ENCODE results near the gene RSBN1.
"Not testable (repeated sequence)": the region's sequence is repeated elsewhere in the genome, so short reads cannot be mapped to it uniquely, and the experiment has no call there.

RSBN1 gene

DNA sequence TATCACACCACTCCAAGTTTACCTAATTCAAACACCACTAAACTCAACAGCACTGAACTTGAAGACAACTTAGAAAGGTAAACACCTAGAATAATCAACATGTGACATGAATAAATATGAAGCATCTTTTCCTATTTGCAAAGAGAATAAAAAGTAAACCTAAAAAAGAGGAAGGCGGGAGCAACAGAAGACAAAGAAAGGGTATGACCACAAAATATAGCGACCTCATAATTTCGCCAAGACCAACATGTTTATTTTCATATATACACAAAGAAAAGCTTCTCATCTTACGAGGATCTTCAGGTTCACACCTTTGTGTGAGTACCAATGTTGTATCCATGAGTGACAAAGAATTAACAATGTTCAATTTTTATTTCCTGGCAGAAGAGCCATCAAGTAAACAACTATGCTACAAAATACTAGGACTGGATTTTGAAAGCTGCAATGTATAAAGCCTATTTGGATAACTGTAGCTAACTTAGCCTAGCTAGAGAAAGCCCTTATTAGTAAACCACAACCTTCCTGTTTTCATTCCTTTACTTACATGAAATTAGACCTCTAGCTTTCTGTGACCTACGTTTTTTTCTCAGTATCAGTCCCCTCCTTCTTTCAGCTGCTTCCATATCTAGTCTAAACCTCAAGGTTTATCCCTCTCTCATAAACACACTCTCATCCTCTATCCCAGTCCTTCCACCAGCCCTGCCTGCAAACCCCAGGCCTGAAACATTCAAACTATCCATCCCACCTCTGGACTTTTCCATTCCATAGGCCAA, 31.7 kb downstream of the RSBN1 start:
- peak; percentile 46 to 49 for DNase-seq

DNA sequence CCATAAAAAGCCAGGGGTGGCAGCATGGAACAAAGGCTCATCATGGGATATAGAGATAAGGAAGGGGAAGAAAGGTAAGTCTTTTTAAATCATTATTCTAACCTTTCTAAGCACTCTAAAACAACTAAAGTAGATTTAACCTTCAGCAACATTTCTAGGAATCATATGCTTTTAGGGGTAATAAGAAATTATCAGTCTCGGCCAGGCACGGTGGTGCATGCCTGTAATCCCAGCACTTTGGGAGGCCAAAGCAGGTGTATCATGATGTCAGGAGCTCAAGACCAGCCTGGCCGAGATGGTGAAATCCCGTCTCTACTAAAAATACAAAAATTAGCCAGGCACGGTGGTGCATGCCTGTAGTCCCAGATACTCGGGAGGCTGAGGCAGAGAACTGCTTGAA, 32.7 kb downstream of the RSBN1 start:
- DNase-seq = no peak

DNA sequence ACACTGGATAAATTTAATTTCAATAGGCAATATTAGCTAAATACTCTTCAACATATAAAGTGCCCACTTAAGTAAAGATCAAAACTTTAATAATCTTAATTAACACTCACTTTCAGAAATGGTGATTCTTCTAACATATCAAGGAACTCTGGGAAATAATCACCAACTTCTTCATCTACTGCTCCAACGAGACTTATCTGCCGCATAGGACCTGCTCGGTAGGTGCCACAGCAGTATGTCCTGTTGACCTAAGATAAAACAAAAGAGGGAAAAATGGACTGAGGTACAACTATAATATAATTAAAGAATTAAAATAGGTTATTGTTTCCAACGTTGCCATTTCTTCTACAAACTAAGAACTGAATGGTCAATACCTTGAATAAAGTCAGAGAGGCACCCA, 34.7 kb downstream of the RSBN1 start:
- DNase-seq = no peak

DNA sequence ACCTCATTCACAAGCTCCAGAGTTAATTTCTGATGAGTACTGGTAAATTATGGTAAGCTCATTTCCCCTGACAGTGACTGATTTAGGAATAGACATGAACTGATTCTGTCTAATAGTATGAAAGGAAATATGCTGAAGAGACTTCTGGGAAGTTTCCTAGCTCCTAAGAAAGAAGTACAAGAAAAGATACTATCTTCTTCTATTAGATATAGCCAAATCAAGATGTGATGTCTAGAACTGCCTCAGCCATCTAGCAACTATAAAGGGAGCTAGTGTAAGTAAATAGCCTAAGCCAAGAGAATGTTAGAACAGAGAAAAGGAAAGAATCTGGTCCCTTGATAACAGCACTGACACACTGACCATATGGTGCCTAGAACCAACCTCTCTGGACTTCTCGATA, 42.2 kb downstream of the RSBN1 start:
- DNase-seq = no peak

DNA sequence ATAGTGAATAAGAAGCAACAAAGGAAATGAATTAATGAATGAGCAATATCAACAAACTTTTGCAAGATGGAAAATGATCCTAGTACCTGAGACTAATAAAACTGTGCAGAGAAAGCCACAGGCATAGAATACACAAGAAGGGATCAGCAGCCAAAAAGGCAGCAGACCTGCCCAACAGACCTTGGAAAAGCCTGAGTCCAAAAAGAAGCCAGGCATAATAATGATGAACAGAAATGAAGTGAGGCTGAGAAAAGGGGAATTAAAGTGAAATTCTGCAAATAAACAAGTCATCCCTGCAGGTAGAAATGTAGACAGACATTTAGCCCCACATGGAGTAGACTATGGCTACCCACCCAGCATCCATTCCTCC, 42.7 kb downstream of the RSBN1 start:
- no peak for DNase-seq

DNA sequence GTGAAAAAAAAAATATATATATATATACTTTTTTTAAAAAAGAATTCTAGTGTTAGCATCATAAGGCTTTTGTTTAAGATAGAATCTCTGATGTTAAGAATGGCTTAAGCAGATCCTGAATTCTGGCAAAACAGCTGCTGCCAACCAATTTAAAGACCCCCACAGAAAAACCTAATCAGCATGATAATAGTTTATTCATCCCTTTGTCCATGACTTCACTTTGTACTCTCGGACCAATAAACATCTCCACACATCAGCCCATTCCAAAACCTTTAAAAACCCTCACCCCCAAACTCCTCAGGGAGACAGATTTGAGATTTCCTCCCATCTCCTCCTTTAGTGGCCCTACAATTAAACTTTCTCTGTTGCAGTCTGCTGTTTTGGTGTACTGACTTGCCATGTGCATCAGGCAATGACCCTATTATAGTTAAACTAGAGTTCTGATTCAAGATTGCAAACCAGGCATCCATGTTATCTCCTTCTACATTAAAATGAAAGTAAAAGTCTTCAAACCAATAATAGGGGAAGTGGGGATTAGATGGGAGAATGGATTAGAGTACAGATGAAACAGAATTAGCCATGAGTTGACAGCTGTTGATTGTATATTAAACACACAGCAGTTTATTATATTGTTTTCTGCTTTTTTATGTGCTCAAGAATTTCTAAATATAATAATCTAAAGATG, 43.2 kb downstream of the RSBN1 start:
- no peak for DNase-seq

DNA sequence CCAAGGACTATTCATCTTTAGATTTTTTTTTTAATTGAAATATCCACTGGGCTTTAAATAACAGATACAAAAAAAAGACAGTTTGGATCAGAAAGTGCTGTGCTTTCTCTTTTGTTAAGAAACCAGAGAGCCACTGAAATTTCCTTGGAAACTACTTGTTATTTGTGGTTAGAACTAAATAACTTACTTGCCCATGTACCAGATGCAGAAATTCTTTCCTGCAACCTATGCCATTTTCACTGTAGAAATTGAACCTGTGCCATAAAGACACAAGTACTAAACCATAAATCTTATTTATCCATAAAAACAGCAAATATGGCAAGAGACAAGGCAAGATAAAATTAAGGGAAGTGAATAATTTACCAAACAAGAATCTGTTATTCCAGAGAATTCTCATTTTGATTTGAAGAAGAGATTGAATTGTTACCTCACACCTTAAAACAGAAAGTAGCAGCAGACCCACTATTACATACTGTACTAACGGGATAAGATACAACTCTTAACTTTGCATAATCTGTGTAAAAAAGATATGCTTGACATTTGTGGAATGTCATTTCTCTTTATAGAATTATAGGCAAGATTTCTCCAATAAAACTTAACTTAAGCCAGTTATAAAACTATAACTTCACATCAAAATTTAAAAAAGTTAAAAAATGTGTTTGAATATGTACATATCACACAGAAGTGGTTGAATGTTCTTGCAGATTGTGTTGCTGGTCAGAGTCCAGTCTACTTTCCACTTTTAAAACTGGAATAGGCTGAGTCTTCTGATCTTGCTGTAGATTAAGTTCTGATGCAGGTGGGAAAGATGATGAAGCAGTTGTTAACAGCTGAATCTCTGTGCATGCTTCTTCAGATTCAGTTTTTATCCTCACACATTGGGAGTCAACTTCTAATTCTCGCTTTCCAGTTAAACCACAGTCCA, 46.7 kb downstream of the RSBN1 start:
- DNase-seq = no peak

DNA sequence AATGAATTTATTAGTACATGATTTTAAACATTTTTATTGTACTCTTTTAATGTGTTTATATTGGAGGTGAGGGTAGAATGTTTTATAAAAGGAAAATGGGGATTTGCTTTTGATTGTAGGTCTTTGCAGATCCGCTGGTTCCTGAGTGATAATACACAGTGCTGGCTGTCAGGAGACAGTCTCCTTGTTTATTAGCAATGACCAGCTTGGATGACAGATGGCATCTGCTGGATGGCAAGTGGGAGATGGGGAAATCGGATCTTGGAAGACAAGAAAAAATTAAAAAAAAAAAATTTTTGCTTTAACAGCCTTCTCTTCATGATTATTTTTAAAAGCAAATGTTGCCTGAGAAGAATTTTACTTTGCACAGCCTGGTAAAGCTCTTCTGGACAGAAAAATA, 48.6 kb downstream of the RSBN1 start:
- DNase-seq = no peak

DNA sequence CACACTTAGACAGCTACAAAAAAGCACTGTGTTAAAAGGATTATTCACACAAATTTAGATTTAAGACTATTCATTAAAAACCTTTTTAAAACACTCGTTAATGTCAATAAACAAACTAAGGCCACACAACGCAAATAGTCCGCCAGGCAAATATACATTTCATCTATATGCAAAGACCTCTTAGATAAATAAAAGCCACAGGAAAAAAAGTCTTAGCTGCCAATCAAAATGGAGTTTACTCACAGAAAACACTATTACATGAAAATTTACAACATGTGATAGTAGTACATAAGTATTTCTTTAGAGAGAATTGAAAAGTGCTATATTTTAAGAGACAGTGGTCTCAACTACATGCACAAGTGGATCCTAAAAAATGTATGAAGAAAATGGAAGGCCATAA, 50.3 kb downstream of the RSBN1 start:
- DNase-seq = peak; percentile 55 to 77

DNA sequence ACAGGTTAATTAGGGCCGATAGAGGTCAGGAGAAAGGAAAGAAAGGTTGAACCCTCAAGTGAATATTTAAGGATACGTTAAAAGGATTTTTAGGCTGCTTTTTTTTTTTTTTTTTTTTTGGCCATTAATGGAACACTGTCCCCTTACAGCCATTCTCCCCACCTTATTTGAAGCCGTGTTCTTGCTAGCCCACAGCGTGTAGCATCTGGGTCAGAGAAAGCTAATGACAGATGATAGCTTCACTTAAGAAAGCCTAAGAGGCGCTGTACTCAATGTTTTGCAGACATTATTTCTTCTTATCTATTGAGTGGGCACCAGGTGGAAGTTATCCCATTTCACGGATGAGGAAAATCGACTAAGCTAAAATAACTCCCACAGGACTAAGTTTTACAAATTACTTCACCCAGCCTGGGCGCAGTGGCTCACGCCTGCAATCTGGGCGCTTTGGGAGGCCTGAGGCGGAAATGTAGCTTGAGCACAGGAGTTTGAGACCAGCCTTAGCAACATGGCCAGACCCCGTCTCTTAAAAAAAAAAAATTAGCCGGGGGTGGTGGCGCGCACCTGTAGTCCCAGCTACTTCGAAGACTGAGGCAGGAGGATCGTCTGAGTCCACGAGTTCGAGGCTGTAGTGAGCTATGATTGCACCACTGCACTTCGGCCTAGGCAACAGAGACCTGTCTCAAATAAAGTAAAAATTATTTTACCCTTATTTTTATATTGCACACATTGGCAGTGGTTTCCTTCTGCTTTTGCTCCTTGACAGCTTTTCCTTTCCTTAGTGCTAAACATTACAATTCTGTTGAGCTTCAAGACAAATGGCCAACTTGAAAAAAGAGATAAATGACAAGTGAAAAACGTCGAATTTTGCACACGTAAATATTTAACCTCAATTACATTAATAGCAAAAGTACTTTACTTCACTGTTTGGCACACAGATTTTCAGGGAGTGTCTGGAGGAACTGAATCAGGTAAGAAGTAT, 51.9 kb downstream of the RSBN1 start:
- peak in 1 of 2 experiments; percentile 9 for DNase-seq

DNA sequence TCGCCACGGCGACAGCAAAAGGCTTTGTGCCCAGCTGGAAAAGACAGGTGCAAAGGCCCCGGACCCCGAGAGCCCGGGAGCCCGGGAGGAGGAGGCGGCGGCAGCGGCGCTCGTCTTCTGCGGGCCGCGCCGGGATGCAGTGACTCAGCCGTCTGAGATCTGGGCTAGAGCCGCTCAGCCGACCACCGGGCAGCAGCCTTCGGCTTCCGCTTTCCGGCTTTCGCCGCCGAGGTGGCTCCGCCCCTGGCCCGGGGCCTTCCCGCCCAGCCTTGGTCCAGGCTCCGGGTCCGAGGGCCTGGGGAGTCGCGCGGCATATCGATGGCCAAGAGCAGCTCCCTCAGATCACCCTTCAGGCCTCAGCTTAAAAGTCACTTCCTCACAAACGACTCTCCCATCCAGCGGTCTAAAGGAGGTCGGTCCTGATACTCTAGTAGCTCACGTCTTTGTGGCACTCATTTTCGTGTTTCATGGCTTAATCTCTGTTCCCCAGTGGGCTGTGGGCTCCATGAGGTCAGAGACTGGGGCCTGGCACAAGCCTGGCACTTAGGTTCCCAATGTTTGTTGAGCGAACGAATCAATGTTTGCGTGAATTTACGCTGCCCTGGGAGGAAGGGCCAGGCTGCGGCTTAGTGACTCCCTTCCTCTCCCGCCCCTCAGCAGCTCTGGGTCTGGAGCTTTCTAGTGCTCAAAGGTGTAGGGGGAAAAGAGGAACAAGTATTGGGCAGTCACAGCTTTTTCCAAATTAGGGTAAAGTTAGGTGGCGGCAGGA, 52.8 kb downstream of the RSBN1 start, which contains the start of gene PHTF1:
Gene PHTF1, minus strand, starts transcription at position 154 of the 769 bp plus-strand sequence. CDS start 783 bp downstream, outside the sequence.
- DNase-seq = peak in 1 of 2 experiments; percentile 82

DNA sequence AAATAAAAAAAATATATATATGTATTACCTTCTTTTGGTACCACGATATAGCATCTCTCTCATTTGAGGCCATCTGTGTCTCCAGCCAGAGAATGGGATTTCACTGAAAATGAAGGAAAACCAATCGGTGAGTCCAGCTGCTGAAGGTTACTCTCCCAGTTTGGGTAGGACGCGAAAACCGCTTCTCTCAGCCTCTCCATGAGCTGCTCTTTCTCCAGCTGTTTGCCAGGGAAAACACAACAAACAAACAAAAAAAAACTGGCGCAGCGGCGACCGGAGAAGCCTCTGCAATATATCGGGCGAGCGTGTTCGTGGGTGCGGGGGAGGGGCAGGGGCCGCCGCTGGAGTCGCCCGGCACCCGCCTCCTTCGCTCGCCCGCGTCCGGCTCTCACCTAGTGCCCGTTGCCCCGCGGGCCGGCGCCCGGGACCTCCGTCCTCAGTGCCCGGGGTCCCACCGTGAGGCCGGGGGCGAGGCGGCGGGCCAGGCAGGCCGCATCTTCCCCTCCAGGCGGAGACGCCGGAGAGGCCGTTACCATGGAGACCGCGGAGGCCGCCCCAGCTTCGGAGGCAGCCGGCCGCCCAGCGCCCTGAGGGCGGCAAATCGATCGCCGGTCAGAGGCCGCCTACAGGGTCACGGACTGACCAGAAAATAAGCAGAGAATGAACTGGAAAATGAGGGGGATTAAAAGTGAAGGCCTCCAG, 53.5 kb downstream of the RSBN1 start:
- DNase-seq = peak; percentile 35 to 65

DNA sequence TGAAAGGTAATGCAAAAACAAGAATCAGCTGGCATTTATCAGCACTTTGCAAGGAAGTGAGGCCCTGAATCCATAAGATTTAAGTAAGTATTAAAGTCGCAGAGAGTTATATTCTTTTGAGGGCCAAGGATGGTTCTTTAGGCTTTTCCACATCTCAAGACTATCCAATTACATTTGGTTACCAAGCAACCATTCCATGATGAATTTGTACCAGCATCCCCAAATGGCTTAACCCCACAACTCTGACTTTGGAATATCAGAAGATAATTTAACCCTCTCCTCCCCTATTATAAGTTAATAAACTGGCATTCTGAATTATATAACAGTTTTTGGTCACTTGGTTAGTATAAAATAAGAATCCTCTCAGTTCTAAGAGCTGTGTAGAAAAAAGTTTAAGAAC, 55.8 kb downstream of the RSBN1 start:
- no peak for DNase-seq

DNA sequence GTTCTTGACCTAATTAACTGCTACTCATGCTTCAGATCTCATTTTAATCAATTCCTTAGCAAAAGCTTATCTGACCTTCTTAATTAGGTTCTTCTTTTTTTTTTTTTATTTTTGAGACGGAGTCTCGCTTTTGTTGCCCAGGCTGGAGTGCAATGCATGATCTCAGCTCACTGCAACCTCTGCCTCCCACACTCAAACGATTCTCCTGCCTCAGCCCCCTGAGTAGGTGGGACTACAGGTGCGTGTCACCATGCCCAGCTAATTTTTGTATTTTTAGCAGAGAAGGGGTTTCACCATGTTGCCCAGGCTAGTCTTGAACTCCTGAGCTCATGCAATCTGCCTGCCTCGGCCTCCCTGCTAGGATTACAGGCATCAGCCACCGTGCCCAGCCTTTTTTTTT, 58.9 kb downstream of the RSBN1 start:
- not testable (repeated sequence) for DNase-seq

DNA sequence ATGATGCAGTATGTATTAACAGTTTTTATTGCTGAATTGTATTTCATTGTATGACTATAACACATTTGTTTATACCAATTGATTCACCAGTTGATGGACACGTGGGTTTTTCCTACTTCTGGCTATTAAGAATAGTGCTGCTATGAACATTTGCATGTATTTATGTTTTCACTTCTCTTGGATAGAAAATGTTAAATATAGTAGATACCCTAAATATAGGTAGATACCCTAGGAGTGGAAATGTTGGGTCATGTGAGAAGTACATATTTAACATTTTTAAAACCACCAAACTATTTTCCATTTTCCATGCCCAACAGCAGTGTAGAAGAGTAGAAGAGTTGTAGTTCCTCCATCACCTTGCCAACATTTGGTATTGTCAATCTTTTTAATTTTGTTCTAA, 60.8 kb downstream of the RSBN1 start:
- no peak for DNase-seq

DNA sequence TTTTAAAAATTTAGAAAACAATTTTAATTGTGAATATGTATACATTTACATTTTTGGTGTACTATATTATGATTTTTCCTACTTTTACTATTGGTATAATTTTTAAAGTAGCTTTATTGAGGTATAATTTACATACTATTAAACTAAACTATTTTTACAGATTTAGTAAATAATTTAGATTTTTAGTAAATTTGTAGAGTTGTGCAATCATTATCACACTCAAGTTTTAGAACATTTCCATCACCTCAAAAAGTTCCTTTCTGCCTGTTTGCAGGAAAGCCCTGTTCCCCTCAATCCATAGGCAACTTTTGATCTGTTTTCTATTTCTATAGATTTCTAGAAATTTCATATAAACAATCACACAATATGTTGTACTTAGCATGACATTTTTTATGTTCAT, 61.2 kb downstream of the RSBN1 start:
- DNase-seq = no peak

DNA sequence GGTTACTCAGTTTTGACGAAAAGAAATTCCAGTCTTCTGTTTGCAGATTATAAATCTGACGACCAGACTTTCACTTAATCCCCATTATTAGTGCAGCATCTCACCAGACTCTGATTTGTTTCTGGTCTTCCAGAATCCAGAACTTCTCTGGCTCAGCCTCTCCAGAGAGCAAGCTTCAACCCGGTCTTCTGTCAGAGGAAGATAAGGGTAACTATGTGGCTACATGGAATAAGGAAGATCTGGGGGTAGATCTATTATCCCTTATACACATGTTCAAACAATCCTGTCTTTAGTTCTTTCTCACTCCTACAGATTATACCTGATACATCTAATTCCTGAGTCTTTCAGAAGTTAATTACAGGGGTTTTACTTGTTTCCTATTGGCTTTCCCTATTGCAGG, 62.9 kb downstream of the RSBN1 start:
- DNase-seq = no peak

DNA sequence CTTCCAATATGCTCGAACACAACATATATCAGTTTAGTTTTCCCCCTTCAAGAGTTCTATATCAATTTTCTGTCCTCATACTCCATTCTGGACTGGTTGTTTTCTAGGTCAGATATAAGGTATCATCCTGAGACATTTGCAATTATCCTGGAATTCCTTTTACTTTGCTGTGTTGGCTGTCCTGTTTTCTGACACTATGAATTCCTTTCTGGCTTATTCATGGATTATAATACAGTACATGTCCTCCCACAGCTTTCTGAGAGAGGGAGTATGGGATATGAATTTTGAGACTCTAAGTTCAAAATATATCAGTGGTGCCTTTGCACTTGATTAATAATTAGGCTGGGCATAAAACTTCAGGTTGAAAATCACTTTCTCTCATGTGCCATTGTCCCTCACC, 64.9 kb downstream of the RSBN1 start:
- DNase-seq = no peak

DNA sequence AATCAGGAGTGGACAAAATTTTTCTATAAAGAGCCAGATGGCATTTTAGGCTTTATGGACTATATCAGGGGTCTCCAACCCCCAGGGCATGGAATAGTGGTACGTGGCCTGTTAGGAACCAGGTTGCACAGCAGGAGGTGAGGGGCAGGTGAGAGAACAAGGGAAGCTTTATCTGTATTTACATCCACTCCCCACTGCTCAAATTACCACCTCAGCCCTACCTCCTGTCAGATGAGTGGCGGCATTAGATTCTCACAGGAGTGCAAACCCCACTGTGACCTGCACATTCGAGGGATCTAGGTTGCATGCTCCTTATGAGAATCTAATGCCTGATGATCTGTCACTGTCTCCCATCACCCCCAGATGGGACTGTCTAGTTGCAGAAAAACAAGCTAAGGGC, 66.9 kb downstream of the RSBN1 start:
- peak in 1 of 2 experiments; percentile 52 for DNase-seq

DNA sequence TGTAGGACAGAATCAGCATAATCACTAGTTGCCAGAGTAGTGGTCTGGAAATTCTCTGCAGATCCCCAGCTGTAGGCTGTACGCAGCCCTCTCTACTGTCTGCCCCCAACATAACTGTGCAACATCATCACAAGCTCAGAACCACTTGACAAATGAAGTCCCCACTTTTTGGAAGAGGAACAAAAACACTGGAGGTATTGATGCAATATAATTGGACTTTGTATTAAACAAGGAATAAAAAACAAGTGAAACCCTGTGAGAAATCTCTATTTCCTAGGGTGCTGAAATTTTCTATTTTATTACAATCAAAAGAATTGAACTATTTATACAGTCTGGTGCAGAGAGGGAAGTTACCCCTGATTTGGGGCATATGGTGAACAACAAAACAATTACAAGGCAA, 68.2 kb downstream of the RSBN1 start:
- DNase-seq = no peak

DNA sequence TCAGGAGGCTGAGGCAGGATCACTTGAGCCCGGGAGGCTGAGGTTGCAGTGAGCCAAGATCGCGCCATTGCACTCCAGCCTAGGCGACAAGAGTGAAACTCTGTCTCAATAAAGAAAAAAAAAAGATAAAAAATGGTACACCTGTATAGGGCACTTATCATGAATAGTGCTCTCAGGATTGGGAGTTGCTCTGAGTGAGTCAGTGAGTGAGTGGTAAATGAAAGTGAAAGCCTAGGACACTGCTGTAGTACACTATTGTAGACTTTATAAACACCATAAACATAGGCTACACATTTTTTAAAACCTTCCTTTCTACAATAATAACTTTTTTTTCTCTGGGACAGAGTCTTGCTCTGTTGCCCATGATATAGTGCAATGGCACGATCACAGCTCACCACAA, 69.8 kb downstream of the RSBN1 start:
- DNase-seq = no peak
